ENCODE data around the gene NUDCD3.

GRCh38 chr7:44539669-44540506 is 49.4 kb upstream of the NUDCD3 start:
- TF ChIP-seq CTCF (IDR thresholded peaks at IDR 0.05) (no peak), EZH2 (IDR thresholded peaks at IDR 0.05) (no peak), EZH2phosphoT487 (IDR thresholded peaks at IDR 0.05) (no peak)
